ENCODE results near the gene PLEKHH1. TPM values are rescaled to one million over a fixed set of nuclear protein-coding genes. Genes with fewer than 3 reads are reported as not detected.

Gene PLEKHH1
- polyA plus RNA-seq, 3 donors: 0.23 TPM; not detected in 2

- intact Hi-C loops (cut with micrococcal nuclease): no loop called here
- H3K4me2 ChIP-seq (replicated peaks; ENCODE audit: extremely low read depth, low read length, poor library complexity, severe bottlenecking): no peak overlapping the region
- H3K9ac ChIP-seq (ENCODE audit: insufficient read depth, low read length, poor library complexity, severe bottlenecking): no peak overlapping the region
- no peak for DNase-seq
- no peaks in the 10 kb centered on the region for H3K9me3 Mint-ChIP-seq
- no peaks in the 10 kb centered on the region for H4K20me1 ChIP-seq (ENCODE audit: insufficient read depth, low read length)
- no peak overlapping the region for H3K4me3 ChIP-seq (replicated peaks in 1 of 3; ENCODE audit: low read depth in 2 of 3, low read length in 3 of 3)
- no peaks in the 10 kb centered on the region for H3K36me3 ChIP-seq (replicated peaks in 1 of 2; ENCODE audit: control insufficient read depth in 1 of 2, insufficient read depth in 2 of 2, low read length in 2 of 2)
- H3K27ac ChIP-seq (ENCODE audit: low read depth in 1 of 2, low read length in 2 of 2): no peak overlapping the region
- peak overlapping the region in 1 of 2 donors; percentile 27 for H3K4me3 Mint-ChIP-seq
- 50% methylated on average over 2 of the region's 13 CpGs for WGBS (ENCODE audit: insufficient coverage)
- peaks cover 7% of the 10 kb centered on the region for H3K4me1 Mint-ChIP-seq
- H2AFZ ChIP-seq (ENCODE audit: insufficient read depth, low read depth, low read length, poor library complexity, severe bottlenecking): no peak overlapping the region
- H3K79me2 ChIP-seq (ENCODE audit: insufficient read depth, low read length): no peaks in the 10 kb centered on the region
- no peaks in the 10 kb centered on the region for H3K9me3 ChIP-seq (replicated peaks in 1 of 2; ENCODE audit: control insufficient read depth in 1 of 2, insufficient read depth in 1 of 2, low read length in 2 of 2)
- H3K27me3 ChIP-seq (ENCODE audit: control insufficient read depth in 2 of 2, insufficient read depth in 2 of 2, low read length in 2 of 2): no peaks in the 10 kb centered on the region
- TF ChIP-seq CTCF (IDR thresholded peaks at IDR 0.05): no peak
- H3K27me3 Mint-ChIP-seq (ENCODE audit: low read depth in 3 of 3): peaks cover 4 to 12% (median 5%) of the 10 kb centered on the region in 3 donors
- no peak overlapping the region for H3K27ac Mint-ChIP-seq
- H3K4me1 ChIP-seq (ENCODE audit: control insufficient read depth in 1 of 2, insufficient read depth in 2 of 2, low read length in 2 of 2): no peaks in the 10 kb centered on the region
- H3K36me3 Mint-ChIP-seq: no peaks in the 10 kb centered on the region
Measured at GRCh38 chr14:67577181-67577808, 44.2 kb downstream of the PLEKHH1 start.

GRCh38 chr14:67577909-67578749, 45.0 kb downstream of the PLEKHH1 start:
- no peak overlapping the region for H3K9ac ChIP-seq (ENCODE audit: insufficient read depth, low read length, poor library complexity, severe bottlenecking)
- no peak overlapping the region for H3K4me3 ChIP-seq (replicated peaks in 1 of 3; ENCODE audit: low read depth in 2 of 3, low read length in 3 of 3)
- no peak overlapping the region for H3K4me2 ChIP-seq (replicated peaks; ENCODE audit: extremely low read depth, low read length, poor library complexity, severe bottlenecking)
- Mint-ChIP-seq H3K9me3 (no peaks in the 10 kb centered on the region), H3K27ac (no peak overlapping the region), H3K27me3 (ENCODE audit: low read depth in 3 of 3) (peaks cover 0 to 8% (median 3%) of the 10 kb centered on the region in 3 donors), H3K36me3 (no peaks in the 10 kb centered on the region), H3K4me1 (peaks cover 7% of the 10 kb centered on the region), H3K4me3 (no peak overlapping the region)
- DNase-seq: no peak
- no peak overlapping the region for H3K27ac ChIP-seq (ENCODE audit: low read depth in 1 of 2, low read length in 2 of 2)
- H2AFZ ChIP-seq (ENCODE audit: insufficient read depth, low read depth, low read length, poor library complexity, severe bottlenecking): no peak overlapping the region
- H3K79me2 ChIP-seq (ENCODE audit: insufficient read depth, low read length): no peaks in the 10 kb centered on the region
- no peaks in the 10 kb centered on the region for H3K36me3 ChIP-seq (replicated peaks in 1 of 2; ENCODE audit: control insufficient read depth in 1 of 2, insufficient read depth in 2 of 2, low read length in 2 of 2)
- intact Hi-C loops (cut with micrococcal nuclease): no loop called here
- no peak for TF ChIP-seq CTCF (IDR thresholded peaks at IDR 0.05)
- WGBS (ENCODE audit: insufficient coverage): 94% methylated on average over 15 of the region's 16 CpGs
- no peaks in the 10 kb centered on the region for H4K20me1 ChIP-seq (ENCODE audit: insufficient read depth, low read length)
- H3K9me3 ChIP-seq (replicated peaks in 1 of 2; ENCODE audit: control insufficient read depth in 1 of 2, insufficient read depth in 1 of 2, low read length in 2 of 2): no peaks in the 10 kb centered on the region
- no peaks in the 10 kb centered on the region for H3K4me1 ChIP-seq (ENCODE audit: control insufficient read depth in 1 of 2, insufficient read depth in 2 of 2, low read length in 2 of 2)
- H3K27me3 ChIP-seq (ENCODE audit: control insufficient read depth in 2 of 2, insufficient read depth in 2 of 2, low read length in 2 of 2): no peaks in the 10 kb centered on the region

All from CD14-positive monocyte (primary cell).